GM12873 (cell line): Measurements from ENCODE around the gene TMEM139.

Source experiments
- CTCF ChIP-seq: IDR thresholded peaks from 2 replicates; pipeline ENCODE4 v1.5.1; 2012; ENCODE audit warnings: low read depth, mild to moderate bottlenecking, moderate library complexity, low read length, control low read depth; ENCODE audit not compliant: insufficient read depth; ENCODE audit errors: missing control alignments

Gene TMEM139

GRCh38 chr7:143325240-143325639 lies 40.5 kb downstream of the TMEM139 start:
- no peak for TF ChIP-seq CTCF

GRCh38 chr7:143327903-143328302 lies 43.1 kb downstream of the TMEM139 start:
- no peak for TF ChIP-seq CTCF

GRCh38 chr7:143329471-143330170 lies 44.9 kb downstream of the TMEM139 start:
- no peak for TF ChIP-seq CTCF

- TF ChIP-seq CTCF, result no peak
Observed at GRCh38 chr7:143331179-143331801, 46.5 kb downstream of the TMEM139 start.

- no peak for TF ChIP-seq CTCF
Observed at GRCh38 chr7:143334244-143334643, 49.5 kb downstream of the TMEM139 start.

- no peak for TF ChIP-seq CTCF
Observed at GRCh38 chr7:143337216-143337615, 52.5 kb downstream of the TMEM139 start.
